ENCODE results near the gene CDK5.

The CDK5 gene

GRCh38 chr7:151086802-151087244, 29.1 kb upstream of the CDK5 start:
- DNase-seq, result peak; percentile 74

- DNase-seq, result peak; percentile 79
Measured at GRCh38 chr7:151085691-151086620, 28.3 kb upstream of the CDK5 start, which contains the start of gene AGAP3. AGAP3 (plus strand) TSS chr7:151086475; CDS start chr7:151086742, 267 bp downstream.

GRCh38 chr7:151085329-151085690, 27.6 kb upstream of the CDK5 start:
- DNase-seq, result no peak

DNA sequence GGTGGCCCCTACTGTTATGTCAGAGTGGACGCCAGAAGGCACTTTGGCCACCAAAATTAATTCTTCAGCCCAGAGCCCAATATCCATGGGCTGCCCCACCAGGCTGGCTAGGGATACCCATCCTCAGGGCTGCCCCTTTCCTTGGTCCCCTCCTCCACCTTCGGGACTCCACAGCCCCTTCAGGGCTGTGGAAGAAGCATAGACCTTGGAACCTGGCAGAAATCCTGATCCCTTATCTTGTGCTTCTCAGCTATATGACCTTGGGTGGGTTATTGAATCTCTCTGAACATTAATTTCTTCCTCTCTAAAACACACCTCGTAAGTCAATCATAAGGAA, 26.1 kb upstream of the CDK5 start:
- no peak for DNase-seq

- peak; percentile 93 for DNase-seq
Measured at GRCh38 chr7:151083071-151083823, 25.6 kb upstream of the CDK5 start, which contains the start of gene TMUB1. TMUB1 (minus strand) TSS chr7:151083493; CDS start chr7:151082563, 930 bp downstream.

DNA sequence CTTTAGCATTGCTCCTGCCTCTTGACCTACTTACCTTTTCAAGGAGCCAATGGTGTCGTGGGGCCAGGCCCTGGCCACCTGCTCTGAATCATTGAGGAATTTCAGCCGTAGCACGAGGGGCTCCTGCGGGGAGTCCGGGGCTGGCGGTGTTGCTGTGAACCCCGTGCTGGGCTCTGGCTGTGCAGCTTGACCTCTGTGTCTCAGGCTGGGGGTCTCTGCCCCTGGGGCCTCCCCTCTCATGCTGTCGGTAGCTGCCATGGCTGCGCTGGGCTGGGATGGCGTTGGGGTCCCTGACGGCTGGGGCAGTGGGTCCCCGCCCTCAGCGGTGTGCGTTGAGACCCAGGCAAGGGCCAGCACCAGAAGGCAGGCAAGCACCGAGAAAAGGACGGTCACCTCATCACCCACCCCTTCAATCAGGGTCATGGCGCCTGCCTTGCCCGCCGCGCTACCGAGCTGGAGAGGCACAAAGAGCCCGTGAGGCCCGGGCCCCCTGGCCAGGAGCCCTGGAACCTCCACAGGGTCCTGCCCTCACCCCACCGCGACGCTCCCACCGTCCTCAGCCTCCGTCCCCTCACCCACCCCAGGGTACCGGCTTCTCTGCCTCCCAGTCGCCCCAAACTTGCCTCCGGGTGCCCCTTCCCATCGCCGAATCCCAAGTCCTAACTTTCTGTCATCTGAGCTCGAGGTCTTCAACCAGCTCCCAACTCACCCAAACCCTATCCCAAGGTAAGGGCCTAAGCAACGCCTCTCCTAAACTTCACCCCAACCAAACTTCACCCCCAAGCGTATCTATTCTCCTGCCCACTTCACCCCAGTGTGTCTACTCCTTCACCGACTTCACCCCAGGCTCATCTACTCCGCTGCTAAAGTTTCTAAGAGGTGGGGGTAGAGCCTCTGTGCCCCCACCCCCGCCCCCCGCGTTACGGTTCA, 24.7 kb upstream of the CDK5 start:
- DNase-seq, result no peak

DNA sequence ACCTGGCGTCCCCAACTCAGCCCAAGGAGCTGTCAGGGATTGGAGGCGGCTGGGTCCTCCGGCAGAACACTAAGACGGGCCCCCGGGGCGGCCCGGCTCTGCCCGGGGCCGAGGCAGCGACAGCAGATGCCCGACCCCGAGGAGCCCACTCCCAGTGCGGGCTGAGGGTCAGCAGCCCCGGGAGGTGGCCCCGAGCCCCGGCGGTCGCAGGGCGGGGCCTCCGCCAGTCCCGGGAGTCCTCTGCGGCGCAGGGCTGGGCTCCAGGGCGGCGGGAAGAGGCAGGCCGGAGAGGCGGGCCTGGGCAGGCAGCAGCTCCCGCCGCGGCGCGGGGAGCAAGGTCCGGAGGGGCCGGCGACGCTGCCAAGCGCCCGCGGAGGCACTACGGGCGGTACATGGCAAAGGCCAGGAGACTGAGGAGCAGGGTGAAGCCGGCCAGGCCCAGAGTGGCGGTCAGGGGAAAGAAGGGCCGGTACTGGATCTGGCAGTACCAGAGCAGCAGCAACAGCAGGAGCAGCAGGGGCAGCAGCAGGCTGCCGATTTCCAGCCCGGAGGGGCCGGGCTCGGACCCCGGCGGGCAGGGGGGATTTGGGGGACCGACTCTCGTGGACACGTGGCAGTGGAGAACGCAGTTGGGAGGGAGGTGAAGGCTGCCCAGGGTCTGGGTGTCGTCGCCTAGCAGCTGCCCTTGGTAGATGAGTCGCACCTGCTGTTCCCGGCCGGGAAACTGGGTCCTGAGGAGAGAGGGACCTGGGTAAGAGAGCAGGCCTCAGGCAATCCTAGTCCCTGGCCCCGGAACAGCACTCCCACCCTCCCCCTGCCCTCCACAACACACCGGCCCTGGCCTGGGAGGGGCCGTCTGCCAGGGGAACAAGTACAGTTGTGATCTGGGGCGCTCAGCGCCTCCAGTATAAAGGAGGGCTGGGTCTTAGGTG, 23.7 kb upstream of the CDK5 start:
- no peak for DNase-seq

DNA sequence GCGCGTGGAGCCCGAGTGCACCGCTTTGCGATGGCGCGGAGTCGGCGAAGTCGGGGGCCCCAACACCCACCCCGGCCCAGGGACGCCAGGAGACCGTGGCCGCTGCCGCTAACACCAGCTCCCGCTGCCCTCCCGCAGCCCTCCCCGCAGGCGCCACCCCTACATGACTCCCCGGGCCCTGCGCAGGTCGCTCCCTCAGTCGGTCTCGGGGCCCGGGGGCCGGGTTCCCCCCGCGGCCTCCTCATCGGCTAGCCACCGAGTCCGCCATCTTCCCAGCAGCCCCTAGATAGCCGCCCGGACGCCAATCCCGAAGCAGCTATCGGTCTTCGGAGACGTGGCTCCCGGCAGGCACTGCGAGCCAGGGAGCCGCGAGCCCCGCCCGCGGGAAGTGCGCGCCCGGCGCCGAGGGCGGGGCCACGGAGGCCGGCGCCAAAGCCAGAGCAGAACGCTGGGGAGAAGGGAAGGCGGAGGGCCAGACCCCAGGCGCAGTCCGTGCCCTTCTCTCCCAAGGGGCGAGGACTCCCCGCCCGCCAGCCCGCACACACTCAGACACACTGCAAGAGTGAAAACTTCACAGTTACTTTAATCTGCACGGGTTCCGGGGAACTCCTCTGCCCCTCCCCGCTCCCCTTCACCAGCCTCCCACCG, 22.9 kb upstream of the CDK5 start, which contains the start of gene FASTK:
FASTK (minus strand) TSS at position 288 of the 648 bp plus-strand sequence; CDS start at position 245, 43 bp downstream.
- peak; percentile 92 for DNase-seq

GRCh38 chr7:151080067-151080521, 22.4 kb upstream of the CDK5 start:
- DNase-seq, result no peak

GRCh38 chr7:151079199-151079910, 21.7 kb upstream of the CDK5 start:
- DNase-seq, result no peak

DNA sequence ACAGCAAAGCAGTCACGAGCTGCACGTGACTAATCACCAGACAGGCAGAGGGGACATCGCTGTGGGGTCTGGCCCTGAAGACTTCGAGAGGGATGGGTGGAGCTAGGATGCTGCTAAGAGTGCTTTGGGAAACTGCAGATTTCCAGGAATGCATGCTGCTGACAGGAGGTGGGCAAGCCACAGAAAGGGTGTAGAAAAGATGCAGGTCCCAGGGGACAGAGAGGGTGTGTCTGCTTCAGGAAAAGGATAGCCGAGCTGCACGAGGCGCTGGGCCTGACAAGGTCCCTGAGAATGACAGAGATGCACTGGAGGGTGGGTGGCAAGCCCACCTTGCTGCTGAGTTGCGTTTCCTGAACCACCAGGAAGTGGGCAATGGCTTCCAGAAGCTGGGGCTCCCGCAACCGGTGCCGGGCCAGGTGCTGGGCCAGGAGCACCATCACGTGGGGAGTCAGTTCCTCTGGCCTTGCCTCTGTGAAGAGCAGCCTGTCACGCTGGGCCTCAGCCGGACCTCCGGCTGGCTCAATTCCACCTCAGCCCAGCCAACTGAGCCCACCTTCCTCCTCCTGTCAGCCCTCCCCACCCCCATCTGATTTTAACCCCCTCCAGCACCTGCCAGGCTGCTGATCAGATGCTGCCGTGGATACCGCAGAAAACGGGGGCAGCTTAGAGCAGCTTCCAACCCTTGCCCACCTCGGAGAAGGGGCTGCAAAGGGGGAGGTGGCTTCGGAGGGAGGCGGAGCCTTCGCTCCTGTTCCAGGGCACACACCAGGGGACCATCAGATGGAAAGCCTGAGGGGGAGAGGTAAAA, 20.7 kb upstream of the CDK5 start:
- DNase-seq, result peak; percentile 61

DNA sequence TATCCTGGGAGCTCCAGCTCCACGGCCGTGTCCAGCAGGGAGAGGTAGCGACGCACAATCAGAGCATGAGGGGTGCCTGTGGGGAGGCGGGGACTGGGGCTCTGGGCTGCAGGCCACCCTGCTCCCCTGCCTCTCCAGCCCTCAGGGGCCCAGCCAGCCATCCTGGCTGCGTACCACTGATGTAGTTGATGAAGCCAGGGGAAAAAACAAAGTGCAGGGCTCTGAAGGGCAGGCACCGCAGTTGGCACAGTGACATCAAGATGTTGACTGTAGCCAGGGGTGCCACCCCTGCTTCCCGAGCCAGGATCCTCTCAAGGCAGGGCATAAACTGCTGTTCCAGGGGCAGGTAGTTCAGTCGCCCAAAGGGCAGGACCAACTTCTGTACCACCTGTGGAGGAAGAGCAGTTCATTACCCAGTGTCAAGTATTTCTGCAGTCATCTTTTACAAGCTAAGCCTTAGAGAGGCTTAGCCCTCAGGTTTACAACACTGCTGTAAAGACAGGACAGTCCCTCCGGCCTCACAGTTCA, 20.1 kb upstream of the CDK5 start:
- no peak for DNase-seq

DNA sequence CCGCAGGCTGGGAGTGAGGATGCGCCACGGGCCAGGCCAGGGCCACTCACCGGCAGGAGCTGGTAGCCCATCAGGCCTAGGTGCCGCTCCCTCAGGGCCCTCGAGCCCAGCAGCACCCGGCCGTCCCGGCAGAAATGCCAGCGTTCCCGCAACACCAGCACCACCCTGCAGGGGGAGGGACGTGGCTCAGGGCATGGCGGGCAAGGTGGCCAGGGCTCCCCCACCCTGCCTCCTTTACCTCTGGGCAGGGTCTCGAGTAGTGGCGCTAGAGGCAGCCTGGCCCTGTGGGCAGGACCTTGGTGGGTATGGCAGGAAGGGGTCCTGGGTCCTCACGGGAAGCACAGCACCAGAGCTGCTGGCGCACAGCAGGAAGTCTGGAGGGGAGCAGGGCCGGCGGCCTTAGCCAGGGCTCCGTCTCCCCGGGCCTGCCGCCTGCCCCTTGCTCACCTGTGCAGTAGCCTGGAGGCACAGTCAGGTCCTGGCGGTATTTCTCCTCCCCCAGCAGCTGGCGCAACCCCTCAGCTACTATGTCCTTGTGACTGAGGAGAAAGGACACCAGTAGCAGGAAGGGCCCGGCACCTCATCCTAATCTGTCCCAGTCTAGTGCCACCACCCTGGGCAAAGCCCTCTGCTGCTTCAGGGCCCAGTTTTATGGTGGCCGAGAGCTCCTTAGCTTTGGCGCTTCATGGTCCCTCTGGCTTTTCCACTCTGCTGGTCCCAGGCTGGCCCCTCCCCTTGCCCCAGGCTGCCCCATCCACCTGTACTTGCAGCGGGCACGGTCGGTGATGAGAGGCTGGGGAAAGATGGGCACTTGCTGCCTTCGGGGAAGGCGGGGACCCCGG, 19.4 kb upstream of the CDK5 start:
- no peak for DNase-seq

- no peak for DNase-seq
Measured at GRCh38 chr7:151075978-151076426, 18.3 kb upstream of the CDK5 start.

- DNase-seq, result no peak
Measured at GRCh38 chr7:151075662-151075971, 17.9 kb upstream of the CDK5 start.

DNA sequence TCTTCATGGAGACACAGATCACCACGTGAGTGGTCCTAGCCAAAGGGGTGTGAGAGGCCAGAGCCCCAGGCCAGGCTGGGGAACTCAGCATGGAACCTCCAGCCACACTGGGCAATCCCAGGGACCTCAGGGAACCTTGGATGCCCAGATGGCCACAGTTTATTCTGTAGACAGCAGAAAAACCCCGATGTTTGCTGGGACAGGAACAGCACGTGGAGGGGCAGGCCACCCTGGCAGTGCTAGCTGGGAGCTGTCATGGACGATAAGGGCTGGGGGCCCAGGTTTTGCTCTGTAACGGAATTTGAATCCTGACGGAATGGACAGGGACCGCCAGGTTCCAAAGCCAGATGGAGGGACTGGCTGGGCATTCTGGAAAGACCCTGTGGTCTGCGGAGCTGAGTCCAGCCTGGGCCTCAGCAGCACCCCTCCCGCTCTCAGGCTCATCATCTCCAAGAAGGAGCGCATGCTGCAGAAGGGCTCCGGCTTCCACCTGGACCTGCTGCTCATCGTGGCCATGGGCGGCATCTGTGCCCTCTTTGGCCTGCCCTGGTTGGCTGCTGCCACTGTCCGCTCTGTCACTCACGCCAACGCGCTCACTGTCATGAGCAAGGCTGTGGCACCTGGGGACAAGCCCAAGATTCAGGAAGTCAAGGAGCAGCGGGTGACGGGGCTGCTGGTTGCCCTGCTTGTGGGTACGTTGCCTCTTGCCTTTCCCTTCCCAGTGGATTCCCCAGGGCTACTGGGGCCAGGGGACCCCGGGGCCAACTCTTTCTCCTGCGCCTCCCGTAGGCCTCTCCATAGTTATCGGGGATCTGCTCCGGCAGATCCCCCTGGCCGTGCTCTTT, 17.3 kb upstream of the CDK5 start:
- no peak for DNase-seq

- DNase-seq, result no peak
Measured at GRCh38 chr7:151073990-151074389, 16.3 kb upstream of the CDK5 start.

Data from activated CD8-positive, alpha-beta memory T cell treated with anti-CD3 and anti-CD28 coated beads for 24 hours (primary cell).